Left lobe of liver (tissue), 2 donors: ENCODE data around the gene ATG13. TPM values are rescaled to one million over a fixed set of nuclear protein-coding genes. Genes with fewer than 3 reads are reported as not detected.

ENCODE experiments used
- ATAC-seq: fragments of 200-7000 bp; cut with Tn5 transposase; one replicate; pipeline ENCODE4 v1.9.1; 2020; ENCODE audit warnings: mild to moderate bottlenecking, moderate library complexity
- DNase-seq: peaks from one replicate; pipeline ENCODE4 v3.0.0-alpha.2; 2020; ENCODE audit warnings: low spot score
- total RNA-seq: library from RNA; stranded (reverse); gene quantifications from one replicate; pipeline ENCODE4 v1.2.1, GENCODE V29; 2021
- donor health status: DM: no; HTN: no; CAD: no; lungs with moderate emphysema.
- donor health status: DM: no; HTN: yes; CAD: no.

The ATG13 gene
- total RNA-seq, 1 donor from 2014 or later: 43.0 TPM

DNA sequence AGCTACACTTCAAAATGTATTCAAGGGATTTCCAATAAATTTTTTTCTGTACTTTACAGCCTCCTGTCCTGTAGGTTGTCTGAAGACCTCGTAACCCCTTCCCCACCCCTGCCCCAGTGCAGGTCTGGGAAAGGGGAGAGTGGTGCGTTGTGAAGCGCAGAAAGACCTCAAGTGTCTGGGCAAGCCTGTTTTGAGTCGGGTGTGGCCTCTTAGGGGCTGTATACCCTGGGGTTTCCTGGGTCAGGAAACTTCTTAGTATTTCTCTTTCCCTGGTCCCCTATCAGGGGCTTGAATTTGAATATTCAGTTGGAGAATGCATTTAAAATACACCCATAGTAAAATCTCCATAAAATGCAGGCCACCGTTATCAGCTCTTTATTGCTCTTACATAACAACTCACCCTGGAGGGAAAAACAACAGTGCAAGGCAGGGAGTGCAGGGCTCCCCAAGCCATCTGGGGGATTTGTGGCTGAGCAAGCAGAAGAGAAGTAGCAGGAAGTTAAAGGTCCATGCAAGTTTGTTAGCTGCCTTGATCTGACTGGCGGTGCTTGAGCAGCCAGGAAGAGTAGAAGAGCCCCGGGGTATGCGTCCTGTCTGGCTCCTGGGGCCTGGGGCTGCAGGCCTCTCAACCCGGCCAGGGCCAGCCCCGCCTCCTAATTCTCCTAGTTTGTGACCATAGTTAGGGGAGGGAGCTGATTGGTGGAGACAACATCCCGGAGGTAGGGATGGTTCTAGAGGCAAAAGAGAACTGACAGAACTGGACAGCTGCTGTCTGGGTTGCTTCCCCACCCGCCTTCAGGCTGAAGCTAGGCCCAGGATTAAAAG, 57.3 kb downstream of the ATG13 start:
- DNase-seq (no peak), ATAC-seq (peak; percentile 4)

DNA sequence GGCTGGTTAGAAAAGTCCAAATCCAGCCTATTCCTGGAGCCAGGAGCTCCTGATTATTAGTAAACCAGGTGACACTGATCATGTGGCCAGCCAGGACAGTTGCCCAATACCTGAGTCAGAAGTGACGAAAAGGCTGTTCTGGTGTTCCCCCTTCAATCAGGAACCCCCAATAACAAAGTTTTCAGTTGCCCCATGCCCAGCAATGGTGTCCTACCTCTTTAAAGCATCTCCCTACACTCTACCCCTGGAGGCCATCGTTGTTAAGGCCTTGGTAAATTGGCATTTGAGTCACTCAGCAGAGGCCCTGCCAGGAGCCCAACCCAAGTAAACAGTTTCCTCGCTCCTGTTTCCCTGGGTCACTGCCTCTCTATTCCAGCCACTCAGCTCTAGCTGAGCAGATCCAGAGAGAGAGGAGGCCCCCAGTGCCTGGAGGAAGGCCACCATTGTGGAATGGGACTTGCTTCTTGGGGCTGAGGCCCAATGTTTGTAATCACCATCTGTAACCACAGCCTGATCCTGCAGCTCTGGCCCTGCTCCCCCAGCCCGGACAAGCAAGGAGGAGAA, 58.0 kb downstream of the ATG13 start:
- DNase-seq: peak; percentile 85
- peak; percentile 80 for ATAC-seq

DNA sequence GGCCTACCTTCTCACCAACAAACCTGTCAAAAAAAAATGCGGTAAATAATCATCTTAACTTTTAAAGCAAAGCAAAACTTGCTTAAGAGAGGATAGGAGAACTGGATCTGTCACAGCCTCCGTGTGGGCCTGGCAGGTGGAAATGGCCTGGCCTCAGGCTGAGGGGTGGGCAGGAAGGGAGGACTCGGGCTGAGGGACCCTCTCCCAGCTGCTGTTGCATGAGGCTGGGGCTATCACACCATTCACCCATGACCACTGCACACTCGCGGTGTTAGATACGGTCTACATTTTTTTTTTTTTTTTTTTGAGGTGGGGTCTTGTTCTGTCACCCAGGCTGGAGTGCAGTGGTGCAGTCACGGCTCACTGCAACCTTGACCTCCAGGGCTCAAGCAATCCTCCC, 58.6 kb downstream of the ATG13 start:
- no peak for ATAC-seq

DNA sequence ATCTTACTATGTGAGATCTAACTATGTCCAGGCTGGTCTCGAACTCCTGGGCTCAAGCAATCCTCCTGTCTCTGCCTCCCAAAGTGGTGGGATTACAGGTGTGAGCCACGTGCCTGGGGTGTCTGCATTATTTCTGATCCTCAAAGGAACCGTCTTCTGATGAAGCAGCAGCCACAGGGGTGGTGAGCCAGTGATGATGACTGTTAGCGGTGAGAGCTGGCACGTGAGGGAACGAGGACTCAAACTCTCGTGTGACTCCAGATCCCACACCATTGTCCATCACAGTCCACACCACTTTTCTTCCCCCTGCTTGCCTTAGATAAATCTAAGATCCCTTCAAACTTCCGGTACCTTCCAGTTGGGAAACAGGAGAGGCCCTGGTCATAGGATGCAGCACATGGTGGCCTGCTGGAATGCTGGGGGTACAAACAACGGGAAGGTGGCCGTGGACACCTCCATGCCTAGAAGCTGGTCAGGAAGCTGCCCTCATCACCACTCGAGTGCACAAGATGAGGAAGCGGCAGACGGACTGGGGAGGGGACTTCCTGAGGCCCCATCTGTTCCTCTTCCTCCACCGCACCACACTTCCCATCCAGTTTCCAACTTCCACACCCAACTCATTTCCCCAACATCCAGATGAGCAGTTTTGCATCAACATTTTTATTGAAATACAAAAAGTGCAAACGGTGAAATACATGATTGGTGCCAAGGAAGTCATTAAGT, 59.2 kb downstream of the ATG13 start:
- DNase-seq: no peak
- ATAC-seq: no peak

More for the DNA sequence above, 58.6 kb downstream of the ATG13 start:
- DNase-seq: no peak

DNA sequence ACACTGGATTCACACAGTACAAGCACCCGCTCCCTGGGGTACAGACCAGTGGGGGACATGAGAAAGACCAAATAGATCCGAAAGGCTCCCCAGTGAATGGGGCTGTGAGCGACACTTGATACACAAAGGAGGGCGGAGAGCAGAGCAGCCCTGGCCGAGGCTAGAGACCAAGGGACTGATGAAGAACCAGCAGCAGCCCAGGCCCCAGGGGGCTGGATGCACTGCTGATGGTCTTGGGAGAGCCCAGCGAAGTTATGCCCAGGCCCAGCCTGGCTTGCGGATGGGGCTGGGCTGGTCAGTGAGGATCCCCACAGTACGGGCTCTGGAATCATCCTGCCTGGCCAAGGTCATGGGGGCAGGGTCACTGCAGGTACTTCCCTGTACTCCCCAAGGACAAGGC, 59.8 kb downstream of the ATG13 start:
- ATAC-seq (no peak), DNase-seq (no peak)

DNA sequence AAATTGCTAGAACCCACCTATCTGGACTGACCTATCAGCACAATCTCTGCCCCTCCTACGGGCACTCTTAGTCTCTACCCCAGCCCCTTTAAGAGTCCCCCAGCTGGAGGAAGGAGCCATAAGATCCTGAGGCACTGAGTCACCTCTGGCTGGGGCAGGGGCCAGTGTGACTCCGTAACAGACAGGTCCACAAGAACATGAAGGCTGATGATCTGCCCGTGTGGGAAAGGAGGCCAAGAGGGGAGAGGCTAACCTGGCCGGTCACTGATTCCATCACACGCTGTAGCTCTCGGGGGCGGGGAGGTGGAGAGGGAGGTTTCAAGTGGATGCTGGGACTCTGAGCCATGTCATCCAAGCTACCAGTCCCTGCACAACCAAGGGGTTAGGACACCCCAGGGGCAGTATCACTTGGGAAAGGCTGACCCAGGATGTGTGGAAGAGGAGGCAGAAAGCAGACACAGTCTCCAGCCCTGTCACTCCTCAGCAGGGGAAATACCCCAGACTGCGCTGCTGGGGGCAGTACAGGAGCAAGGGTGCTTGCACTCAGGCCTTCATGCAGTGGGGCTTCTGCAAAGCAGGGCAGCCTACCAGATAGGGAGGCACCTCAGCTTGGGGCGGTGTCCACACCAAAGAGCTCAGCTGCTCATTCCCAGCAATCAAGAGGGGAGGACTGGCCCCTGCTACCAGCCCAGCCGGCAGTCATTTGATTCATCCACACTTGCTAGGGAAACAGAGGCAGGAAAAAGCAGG, 60.8 kb downstream of the ATG13 start:
- ATAC-seq (no peak), DNase-seq (no peak)

DNA sequence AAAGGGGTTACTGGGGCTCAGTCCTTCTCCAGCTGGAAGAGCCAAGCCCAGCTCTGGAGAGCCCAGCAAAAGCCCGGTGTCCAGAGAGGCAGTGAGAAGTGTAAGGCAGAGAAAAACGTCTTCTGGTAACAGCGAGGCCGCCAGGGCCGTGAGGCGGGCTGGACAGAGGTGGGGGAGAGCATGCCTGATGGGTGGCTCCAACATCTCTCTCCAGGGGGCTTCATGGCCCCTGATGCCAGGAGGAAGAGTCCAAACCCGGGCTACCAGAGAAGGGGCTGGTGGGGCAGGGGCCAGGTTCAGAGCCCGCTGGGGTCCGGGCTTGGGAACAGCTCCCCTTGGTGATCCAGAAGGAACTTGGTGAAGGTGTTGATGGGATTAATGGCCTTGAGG, 61.4 kb downstream of the ATG13 start:
- DNase-seq (no peak), ATAC-seq (no peak)

DNA sequence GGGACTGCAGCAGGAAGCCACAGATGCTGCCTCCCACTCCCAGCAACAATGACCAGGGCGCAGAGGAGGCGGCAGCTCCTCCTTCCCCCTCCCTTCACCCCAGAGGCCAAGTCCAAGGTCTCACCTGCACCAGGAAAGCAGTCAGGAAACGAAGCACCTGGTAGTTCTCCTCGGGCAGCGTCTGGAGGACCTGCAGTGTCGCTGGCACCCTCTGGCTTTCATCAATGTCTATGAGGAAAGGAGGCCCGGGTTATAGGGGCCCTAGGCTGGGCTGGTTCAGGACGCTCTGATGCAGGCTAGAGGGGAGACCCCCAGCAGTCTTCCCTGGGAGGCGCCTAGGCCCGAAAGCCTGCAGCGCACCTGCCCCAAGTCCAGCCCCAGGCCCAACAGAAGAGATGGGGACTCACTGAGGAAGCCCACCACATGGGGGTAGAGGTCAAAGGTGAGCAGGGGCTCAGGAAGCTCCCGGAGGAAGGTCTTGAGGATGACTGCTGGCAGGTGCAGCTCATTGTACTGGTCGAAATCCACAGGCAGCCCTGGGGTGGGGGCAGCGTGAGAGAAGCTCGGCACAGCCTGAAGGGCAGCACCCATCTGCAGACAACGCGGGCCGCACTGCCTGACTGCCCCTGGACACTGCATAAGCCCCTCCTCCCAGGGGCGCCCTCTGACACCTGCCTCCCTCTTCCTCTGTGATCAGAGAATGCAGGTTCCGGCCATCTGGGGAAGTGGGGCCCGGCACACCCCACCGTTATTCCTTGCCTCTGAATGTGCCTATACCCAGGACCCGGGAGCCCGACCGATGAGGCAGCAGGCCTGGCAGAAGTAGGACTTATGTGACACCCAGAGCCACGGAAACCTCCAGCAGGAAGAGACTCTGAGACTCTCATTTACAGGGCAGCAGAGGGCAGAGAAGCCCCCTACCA, 62.1 kb downstream of the ATG13 start:
- DNase-seq: no peak
- no peak for ATAC-seq

DNA sequence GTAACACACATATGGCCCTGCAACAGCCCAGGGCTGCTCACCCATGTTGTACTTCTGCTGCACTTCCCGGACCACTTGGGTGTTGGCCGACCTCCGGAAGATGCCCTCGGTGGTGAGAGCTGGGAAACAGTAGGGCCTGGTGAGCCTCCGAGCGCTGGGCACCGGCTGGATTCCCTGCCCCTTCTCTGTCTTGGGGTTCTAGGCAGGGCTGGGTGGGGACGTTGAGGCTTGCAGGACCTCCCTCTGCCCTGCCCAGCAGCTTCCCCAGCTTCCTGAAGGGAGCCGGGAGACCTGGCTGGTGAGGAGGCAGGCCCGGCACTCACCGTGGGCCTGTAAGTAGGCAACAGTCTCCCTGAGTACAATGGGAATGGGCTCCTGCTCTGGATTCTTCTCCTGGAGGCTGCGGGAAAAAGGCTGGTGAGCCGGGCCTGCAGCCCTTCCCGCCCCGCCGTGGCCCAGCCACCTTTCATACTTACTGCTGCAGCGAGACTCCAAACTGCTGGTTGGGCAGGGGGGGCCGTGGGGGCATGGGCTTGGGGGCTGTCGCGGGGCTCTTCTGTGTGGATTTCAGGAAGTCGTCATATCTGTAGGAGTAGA, 62.9 kb downstream of the ATG13 start:
- ATAC-seq (no peak), DNase-seq (no peak)

DNA sequence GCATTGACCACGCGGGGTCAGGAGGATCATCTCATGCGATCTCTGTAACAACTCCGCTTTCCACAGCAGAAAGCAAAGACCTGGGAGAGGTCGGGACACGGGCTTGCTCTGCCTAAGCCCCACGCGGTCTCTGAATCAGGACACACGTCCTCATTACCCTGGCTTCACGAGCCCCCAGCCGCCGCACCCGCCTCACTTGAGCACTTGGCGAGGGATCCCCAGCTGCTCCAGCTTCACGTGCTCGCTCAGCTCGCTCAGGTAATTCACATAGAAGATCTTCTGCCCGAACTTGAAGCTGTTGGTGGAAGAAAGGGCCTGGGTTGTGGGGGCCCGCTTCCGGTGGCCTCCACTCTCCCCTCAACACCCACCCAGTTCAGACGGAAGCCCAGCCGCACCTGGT, 63.5 kb downstream of the ATG13 start:
- DNase-seq: no peak
- ATAC-seq: no peak

DNA sequence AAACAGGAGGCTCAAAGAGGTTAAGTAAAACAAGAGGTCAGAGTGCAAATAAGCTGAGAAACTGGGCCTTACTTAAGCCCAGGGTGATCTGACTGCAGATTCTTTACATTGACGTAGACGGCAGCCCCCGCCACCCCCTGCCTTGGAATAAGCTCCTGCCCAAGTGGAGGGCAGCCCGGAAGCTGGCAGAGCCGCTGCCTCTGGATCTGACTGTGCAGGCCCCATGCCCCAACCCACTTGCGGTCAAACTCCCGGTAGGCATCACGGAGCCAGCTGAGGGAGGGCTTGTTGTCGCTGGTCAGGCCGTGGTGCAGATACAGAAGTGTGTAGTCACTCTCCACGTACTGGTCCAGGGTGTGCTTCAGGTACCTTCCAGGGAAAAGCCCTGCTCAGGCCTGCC, 64.5 kb downstream of the ATG13 start:
- no peak for ATAC-seq
- DNase-seq: no peak

DNA sequence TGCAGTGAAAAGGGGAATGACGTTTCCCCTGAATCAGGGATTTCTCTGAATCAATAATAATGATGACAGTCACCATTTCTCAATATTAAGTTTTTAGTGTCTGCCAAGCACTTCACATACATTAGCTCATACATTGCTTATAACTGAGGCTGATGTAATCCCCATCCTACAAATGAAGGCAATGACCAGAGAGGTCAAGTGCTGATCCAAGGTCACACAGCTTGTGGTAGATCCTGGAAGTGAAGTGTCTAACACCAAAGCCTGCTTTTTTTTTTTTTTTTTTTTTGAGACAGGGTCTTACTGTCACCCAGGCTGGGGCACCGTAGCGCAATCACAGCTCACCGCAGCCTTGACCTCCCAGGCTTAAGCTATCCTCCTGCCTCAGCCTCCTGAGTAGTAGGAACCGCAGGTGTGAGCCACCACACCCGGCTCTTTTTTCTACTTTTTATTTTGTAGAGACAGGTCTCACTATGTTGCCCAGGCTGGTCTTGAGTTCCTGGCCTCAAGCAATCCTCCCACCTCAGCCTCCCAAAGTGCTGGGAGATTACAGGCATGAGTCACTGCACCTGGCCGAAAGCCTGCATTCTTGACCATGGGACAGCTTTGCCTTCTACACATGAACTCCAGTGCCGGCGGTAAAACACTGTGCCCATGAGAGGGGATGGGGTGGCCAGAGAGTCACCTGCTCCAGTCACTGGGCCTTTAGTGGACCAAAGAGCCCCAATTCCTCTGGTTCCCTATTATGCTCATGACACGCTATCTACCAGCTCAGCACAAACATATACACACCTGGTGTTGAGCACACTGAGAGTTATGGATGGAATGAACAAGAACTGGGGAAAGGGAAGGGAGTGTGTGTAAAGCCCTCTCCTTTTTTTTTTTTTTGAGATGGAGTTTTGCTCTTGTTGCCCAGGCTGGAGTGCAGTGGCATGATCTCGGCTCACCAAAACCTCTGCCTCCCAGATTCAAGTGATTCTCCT, 65.7 kb downstream of the ATG13 start:
- ATAC-seq (no peak), DNase-seq (no peak)

DNA sequence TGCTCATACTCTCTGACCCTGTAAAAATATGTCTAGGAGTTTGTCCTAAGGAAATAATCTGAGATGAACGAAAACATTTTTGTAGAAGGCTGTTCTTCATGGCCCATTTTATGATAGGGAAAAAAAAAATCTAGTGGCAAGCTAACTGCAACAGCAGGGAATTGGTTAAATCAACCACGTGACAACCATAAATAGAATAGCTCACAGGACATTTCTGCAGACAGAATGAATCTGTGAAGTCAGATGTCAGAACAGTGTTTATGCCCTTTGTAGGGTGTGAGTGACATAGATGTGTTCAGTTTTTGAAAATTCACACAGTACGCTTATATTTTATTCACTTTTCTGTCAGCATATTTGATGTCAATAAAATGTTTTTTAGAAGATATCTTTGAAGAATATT, 67.0 kb downstream of the ATG13 start:
- ATAC-seq: no peak
- no peak for DNase-seq

DNA sequence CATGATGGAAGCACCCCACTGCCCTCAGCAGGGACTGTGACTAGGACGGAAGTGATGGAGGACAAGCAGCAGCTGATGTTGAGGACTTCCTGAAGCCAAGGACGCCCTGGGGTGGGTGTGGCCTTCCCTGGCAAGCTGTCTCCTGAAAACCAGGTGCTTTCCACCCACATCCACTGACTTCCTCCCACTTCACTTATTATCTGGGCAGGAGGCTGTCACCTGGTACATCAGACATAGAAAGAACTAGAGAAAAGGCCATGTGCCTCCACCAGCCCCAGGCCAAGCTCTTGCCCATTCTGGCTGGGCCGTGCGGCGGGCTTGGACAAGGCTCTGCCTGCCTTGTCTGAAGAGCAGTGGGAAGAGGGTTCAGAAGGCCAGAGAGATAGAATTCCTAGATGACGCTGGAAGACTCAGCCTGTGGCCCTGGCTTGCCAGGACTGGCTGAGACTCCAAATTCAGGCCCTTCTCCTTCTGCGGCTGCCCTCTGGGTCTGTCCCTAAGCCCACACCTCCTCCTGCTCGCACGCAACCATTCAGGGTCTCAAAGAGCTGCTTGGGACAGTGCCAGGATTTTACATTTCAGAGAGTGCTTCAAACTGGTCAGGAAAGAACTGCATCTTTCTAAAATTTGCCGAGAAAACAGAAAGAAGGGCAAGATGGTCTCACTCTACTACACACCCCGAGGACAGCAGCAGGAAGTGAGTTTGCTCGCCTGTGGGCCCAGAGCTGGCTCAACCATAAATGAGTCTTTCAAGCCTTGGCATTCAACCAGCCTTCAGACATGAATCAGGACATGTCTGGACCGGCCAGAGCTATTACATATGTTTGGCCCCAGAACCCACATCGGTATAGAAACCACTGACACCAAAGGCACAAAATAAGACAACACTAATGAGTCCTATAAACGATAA, 69.8 kb downstream of the ATG13 start:
- peak; percentile 23 for ATAC-seq
- DNase-seq: no peak

DNA sequence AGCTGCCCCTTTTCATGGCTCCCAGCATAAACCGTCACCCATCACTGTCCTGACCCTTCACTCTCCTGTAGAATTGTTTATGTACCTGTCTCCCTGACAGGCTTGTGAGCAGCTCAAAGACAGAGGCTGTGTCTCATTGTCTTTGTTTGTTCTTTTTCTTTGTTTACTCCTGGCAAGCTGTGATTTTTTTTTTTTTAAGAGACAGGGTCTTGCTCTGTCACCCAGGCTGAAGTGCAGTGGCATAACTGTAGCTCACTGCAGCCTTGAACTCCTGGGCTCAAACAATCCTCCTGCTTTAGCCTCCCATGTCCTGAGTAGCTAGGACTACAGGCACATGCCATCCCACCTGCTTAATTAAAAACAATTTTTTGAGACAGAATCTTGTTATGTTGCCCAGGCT, 73.3 kb downstream of the ATG13 start:
- no peak for DNase-seq
- ATAC-seq: no peak

DNA sequence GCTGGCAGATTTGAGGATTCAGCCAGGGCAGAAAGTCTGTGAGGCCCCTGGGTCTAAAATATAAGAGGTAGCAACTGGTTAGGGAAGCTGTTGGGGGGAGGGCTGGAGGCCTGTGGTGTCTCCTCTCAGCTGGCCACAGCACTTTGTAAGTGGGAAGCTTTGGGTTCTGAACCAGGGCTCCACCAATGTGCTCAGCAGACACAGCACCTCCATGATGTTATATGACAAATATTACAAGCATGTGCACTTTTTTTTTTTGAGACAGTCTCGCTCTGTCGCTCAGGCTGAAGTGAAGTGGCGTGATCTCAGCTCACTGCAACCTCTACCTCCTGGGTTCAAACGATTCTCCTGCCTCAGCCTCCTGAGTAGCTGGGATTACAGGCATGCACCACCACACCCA, 75.1 kb downstream of the ATG13 start:
- ATAC-seq (no peak), DNase-seq (no peak)

DNA sequence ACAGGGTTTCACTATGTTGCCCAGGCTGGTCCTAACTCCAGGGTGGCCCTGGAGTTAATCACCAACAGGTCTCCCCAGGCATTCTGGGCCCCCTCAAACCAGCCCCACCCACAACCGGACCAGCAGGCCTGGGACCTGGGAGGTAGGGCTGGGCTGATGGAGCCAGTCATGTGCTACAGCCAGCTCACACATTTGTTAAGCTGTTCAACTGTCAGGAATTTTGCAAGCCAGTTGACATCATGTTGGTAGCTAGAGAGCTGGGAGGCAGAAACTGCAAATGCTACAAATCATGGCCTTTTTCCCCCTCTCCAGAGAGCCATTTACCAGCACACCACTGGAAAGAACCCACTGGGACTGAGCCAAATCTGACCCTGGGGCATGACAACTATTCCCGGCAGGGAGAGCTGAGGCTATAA, 76.3 kb downstream of the ATG13 start:
- ATAC-seq (no peak), DNase-seq (no peak)

DNA sequence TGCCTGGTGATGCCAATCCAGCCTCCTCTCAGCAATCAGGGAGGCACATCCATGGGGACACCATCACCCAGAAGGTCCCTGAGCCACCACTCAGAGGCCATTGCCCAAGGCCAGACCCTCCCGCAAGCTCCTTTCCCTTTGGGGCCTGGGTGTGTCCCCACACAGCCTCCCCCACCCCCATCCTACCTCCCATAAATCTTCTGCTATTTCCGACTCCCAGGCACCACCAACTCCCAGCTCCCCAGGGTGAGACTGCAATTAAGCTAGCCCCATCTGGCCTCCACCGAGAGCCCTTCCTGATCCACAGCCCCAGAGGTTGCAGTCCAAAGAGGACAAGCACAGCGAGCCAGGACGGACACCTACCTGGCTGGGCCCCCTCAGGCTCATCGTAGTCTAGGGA, 76.7 kb downstream of the ATG13 start:
- ATAC-seq (no peak), DNase-seq (no peak)
